AG04449 (cell line): ENCODE results near the gene CD2.

Experiments used
- CTCF ChIA-PET: fragments of 350-600 bp; formaldehyde crosslinking; extraction: SDS; loops from one replicate; lab custom pipeline; 2021; ENCODE audit warnings: antibody characterized with exemption; lab: Yijun Ruan, JAX
- POLR2A ChIA-PET: fragments of 400-600, 350-600 bp; formaldehyde crosslinking; extraction: SDS; loops from one replicate; lab custom pipeline; 2020; ENCODE audit warnings: antibody characterized with exemption, inconsistent platforms; lab: Yijun Ruan, JAX
- DNase-seq: peaks from one replicate; pipeline ENCODE4 v3.0.0-alpha.2; 2010; ENCODE audit warnings: low read depth, low spot score
- H3K4me3 ChIP-seq: 2 replicates; pipeline ENCODE4 v1.5.1; 2011; ENCODE audit warnings: low read depth, mild to moderate bottlenecking, control low read depth, low read length
- CTCF ChIP-seq: IDR thresholded peaks from one replicate; pipeline ENCODE4 v1.5.1; 2011; ENCODE audit warnings: mild to moderate bottlenecking, moderate library complexity, low read length, control low read depth, inconsistent platforms; ENCODE audit not compliant: insufficient read depth; ENCODE audit errors: missing control alignments

Gene CD2

GRCh38 chr1:116710420-116711262 lies 43.6 kb upstream of the CD2 start:
- no peak for DNase-seq
- ChIA-PET POLR2A (no interaction called here), CTCF (interaction anchor here (1.0 kb wide), 1 partner anchor 14 kb away, joined by 5 read pairs; no protein-coding TSS in a partner anchor)
- TF ChIP-seq CTCF = no peak
- no peak overlapping the region for H3K4me3 ChIP-seq

GRCh38 chr1:116711263-116711840 lies 42.9 kb upstream of the CD2 start:
- POLR2A ChIA-PET = no interaction called here
- no peak for DNase-seq
- H3K4me3 ChIP-seq = no peak overlapping the region
- TF ChIP-seq CTCF = no peak
- CTCF ChIA-PET = interaction anchor here (1.0 to 1.5 kb wide), 2 partner anchors 13 to 340 kb away, joined by 3 to 6 read pairs; no protein-coding TSS in a partner anchor

- DNase-seq = no peak
- no peak for TF ChIP-seq CTCF
- ChIA-PET CTCF (interaction anchor here (1.0 to 1.5 kb wide), 2 partner anchors 12 to 339 kb away, joined by 3 to 6 read pairs; no protein-coding TSS in a partner anchor), POLR2A (no interaction called here)
- H3K4me3 ChIP-seq = no peak overlapping the region
These were observed 41.7 kb upstream of the CD2 start for GRCh38 chr1:116712510-116712909.

DNA sequence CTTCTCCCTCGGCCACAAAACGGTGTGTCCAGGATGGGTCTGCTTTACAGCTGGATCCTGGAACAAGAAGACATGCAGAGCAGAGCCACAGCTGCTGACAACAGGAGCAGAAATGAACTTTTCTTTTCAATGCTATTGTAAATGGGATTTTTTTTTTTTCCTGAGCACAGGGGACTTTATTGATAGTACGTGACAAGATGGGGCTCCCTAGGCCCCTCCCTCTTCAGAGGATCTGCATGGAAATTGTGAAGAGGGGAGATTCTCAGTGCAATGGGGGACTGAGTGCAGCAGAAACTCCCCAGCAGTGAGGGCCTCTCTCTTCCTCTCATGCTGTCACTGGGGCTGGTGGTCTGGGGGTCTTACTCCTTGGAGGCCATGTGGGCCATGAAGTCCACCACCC lies 40.8 kb upstream of the CD2 start:
- ChIA-PET POLR2A (no interaction called here), CTCF (no interaction called here)
- DNase-seq = no peak
- no peak for TF ChIP-seq CTCF
- no peak overlapping the region for H3K4me3 ChIP-seq

DNA sequence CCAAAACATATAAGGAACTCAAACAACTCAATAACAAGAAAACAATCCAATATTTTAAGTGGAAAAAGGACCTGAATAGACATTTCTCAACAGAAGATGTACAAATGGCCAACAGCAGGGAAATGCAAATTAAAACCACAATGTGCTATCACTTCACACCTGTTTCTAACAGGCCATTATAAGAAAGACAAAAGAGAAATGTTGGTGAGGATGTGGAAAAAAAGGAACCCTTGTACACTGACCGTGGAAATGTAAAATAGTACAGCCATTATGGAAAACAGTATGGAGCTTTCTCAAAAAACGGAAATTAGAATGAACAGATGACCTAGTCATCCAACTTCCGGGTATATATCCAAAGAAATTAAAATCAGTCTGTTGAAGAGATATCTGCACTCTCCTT lies 37.8 kb upstream of the CD2 start:
- no peak for TF ChIP-seq CTCF
- POLR2A ChIA-PET = no interaction called here
- CTCF ChIA-PET = interaction anchor here (1.0 to 2.5 kb wide), 2 partner anchors 8 to 10 kb away, joined by 5 to 10 read pairs; no protein-coding TSS in a partner anchor
- H3K4me3 ChIP-seq = no peak overlapping the region
- no peak for DNase-seq

DNA sequence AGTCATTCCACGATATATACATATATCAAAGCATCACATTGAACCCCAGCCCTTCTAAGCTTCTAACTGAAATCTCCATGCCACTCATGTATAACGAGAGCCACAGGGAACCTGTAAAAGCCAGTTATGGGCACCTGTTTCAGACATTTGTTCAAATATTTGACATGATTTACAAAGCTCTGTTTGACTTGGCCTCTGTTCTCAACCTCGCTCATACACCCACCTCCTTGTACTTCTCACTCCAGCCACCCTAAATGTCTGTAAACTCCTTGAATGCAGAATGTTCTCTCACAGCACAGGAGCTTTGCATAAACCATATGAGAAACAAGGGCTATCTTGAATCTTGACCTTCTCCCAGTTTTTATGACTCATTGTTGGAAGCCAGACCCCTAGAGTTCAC lies 36.9 kb upstream of the CD2 start:
- POLR2A ChIA-PET = no interaction called here
- no peak for DNase-seq
- CTCF ChIA-PET = interaction anchor here (1.0 to 2.5 kb wide), 2 partner anchors 9 to 101 kb away, joined by 3 to 10 read pairs; no protein-coding TSS in a partner anchor
- TF ChIP-seq CTCF = no peak
- no peak overlapping the region for H3K4me3 ChIP-seq
